A673 (cell line): ENCODE data around the gene CORO7.

Experiments used
- CTCF ChIP-seq: fragments of 300-800, 200-600 bp; sonication (generic); conservative IDR thresholded peaks from 2 replicates; pipeline ENCODE4 v1.5.1; 2017; ENCODE audit warnings: low read depth, mild to moderate bottlenecking, antibody characterized with exemption, low read length, moderate library complexity, mixed read lengths
- EZH2 ChIP-seq: fragments of 200-600 bp; sonication (generic); IDR thresholded peaks from 2 replicates; pipeline ENCODE4 v1.6.1; 2017; ENCODE audit warnings: borderline replicate concordance, low read depth, mild to moderate bottlenecking, mixed read lengths, antibody characterized with exemption, low read length; ENCODE audit not compliant: poor library complexity, severe bottlenecking

DNA sequence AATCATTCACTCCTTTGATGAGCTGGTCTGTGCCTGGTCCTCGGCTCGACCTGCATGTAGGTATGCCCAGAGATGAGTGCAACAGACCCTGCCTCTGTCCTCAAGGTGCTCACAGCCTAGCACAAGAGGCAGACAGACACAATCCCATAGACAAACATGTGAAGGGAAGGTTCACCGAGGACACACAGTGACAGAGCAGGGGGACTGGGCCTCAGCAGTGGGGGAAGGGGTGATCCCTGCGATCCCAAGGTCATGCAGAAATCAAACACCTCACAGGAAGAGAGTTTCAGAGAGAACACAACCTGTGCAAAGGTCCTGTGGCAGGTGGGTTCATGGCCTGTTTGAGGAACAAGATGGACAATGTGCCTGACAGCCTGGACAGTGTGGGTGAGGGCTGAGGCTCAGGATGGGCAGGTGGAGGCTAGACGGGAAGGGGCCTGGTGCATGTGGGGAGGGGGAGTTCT, 49.0 kb downstream of the CORO7 start:
- TF ChIP-seq CTCF, result no peak
- TF ChIP-seq EZH2, result no peak
